Amniotic stem cell (primary cell): ENCODE measurements around the gene LCN2.
"Not testable (repeated sequence)": the region's sequence is repeated elsewhere in the genome, so short reads cannot be mapped to it uniquely, and the experiment has no call there.

ENCODE experiments used
- DNase-seq: peaks from one replicate; lab custom pipeline; 2025; lab: John Stamatoyannopoulos, UW

LCN2 gene

GRCh38 chr9:128168731-128169308, 19.6 kb downstream of the LCN2 start:
- DNase-seq, result no peak

- DNase-seq, result no peak
Observed at GRCh38 chr9:128169492-128169891, 20.2 kb downstream of the LCN2 start.

GRCh38 chr9:128169925-128170324, 20.7 kb downstream of the LCN2 start:
- DNase-seq, result no peak

GRCh38 chr9:128174062-128174461, 24.8 kb downstream of the LCN2 start:
- no peak for DNase-seq

GRCh38 chr9:128175102-128175563, 25.9 kb downstream of the LCN2 start:
- DNase-seq, result peak; percentile 68

GRCh38 chr9:128175726-128176125, 26.5 kb downstream of the LCN2 start:
- DNase-seq, result no peak

GRCh38 chr9:128178806-128179431, 29.7 kb downstream of the LCN2 start:
- no peak for DNase-seq

- no peak for DNase-seq
Observed at GRCh38 chr9:128180001-128180400, 30.7 kb downstream of the LCN2 start.

- DNase-seq, result no peak
Observed at GRCh38 chr9:128180447-128180846, 31.2 kb downstream of the LCN2 start.

GRCh38 chr9:128181480-128181879, 32.2 kb downstream of the LCN2 start:
- not testable (repeated sequence) for DNase-seq

GRCh38 chr9:128182893-128183588, 33.8 kb downstream of the LCN2 start:
- no peak for DNase-seq

GRCh38 chr9:128185979-128186965, 37.0 kb downstream of the LCN2 start:
- DNase-seq, result no peak

GRCh38 chr9:128187361-128187760, 38.1 kb downstream of the LCN2 start:
- DNase-seq, result no peak

- no peak for DNase-seq
Observed at GRCh38 chr9:128188209-128188608, 39.0 kb downstream of the LCN2 start.

GRCh38 chr9:128190013-128190412, 40.8 kb downstream of the LCN2 start:
- DNase-seq, result no peak

GRCh38 chr9:128190516-128191405, 41.5 kb downstream of the LCN2 start:
- DNase-seq, result no peak

GRCh38 chr9:128191406-128192046, 42.3 kb downstream of the LCN2 start, which contains the start of gene CIZ1:
Gene CIZ1 (minus strand): TSS chr9:128191572. CDS start chr9:128190857, 715 bp downstream.
- no peak for DNase-seq

- DNase-seq, result no peak
Observed at GRCh38 chr9:128192601-128193371, 43.5 kb downstream of the LCN2 start.

GRCh38 chr9:128193469-128194096, 44.3 kb downstream of the LCN2 start:
- no peak for DNase-seq
